ENCODE data around the gene AHDC1.

GRCh38 chr1:27597516-27598294, 6.2 kb downstream of the AHDC1 start:
- TF ChIP-seq CTCF (IDR thresholded peaks at IDR 0.05), result no peak
- TF ChIP-seq ATF3 (CRISPR knock-in tag; conservative IDR thresholded peaks at IDR 0.05), result no peak
- no peak for TF ChIP-seq ATF2 (CRISPR knock-in tag; IDR thresholded peaks at IDR 0.05; ENCODE audit: borderline replicate concordance, low read depth)
- no peak for TF ChIP-seq USF2 (CRISPR knock-in tag; IDR thresholded peaks at IDR 0.05)
- TF ChIP-seq STAT6 (CRISPR knock-in tag; conservative IDR thresholded peaks at IDR 0.05; ENCODE audit: low read depth), result no peak
- no peak for TF ChIP-seq CBFB (CRISPR knock-in tag; IDR thresholded peaks at IDR 0.05; ENCODE audit: low read depth)
- no peak for TF ChIP-seq CREM (CRISPR knock-in tag; IDR thresholded peaks at IDR 0.05)
- no peak for TF ChIP-seq SP1 (CRISPR knock-in tag; conservative IDR thresholded peaks at IDR 0.05)
- no peak for TF ChIP-seq JUN (CRISPR knock-in tag; IDR thresholded peaks at IDR 0.05)
- no peak for TF ChIP-seq ZNF423 (CRISPR knock-in tag; IDR thresholded peaks at IDR 0.05)

All from WTC11 (cell line).